Measurements from ENCODE around the gene PARS2.

Gene PARS2

DNA sequence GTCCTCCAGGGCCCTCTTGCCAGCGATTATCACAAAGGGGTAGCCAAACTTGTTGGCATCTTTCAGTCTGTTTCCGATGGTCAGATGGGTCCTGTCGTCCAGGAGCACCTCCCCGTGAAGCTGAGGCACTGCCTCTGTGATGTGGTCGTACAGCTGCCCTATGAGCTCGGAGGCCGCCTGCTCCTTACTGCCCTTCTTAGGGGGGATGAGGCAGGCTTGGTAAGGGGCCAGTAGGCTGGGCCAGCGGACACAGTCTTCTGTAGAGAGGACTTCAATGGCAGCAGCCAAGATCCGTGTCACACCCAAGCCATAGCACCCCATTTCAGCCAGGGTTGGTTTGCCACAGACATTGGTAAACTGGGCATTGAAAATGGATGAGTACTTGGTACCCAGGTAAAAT lies 6.5 kb downstream of the PARS2 start:
- Histone ChIP-seq H3K27ac (ENCODE audit: low read depth, low read length) (no peak overlapping the region), H3K4me1 (ENCODE audit: control insufficient read depth in 1 of 2, insufficient read depth in 2 of 2, low read length in 2 of 2) (peaks cover 0 to 2% of the 10 kb centered on the region in 2 donors), H3K36me3 (ENCODE audit: control insufficient read depth in 1 of 2, insufficient read depth in 2 of 2, low read length in 2 of 2) (peaks cover 11 to 18% of the 10 kb centered on the region in 2 donors), H3K9me3 (ENCODE audit: control insufficient read depth in 1 of 2, low read length in 2 of 2) (no peaks in the 10 kb centered on the region), H3K4me3 (ENCODE audit: low read depth in 1 of 2, low read length in 2 of 2) (no peak overlapping the region), H3K27me3 (ENCODE audit: control insufficient read depth in 1 of 2, insufficient read depth in 2 of 2, low read length in 2 of 2) (no peaks in the 10 kb centered on the region), H3K9ac (ENCODE audit: low read depth in 1 of 2, low read length in 2 of 2) (no peak overlapping the region)

GRCh38 chr1:54754486-54755285 lies 9.6 kb downstream of the PARS2 start:
- Histone ChIP-seq H3K9me3 (ENCODE audit: control insufficient read depth in 1 of 2, low read length in 2 of 2) (no peaks in the 10 kb centered on the region), H3K27ac (ENCODE audit: low read depth, low read length) (no peak overlapping the region), H3K4me1 (ENCODE audit: control insufficient read depth in 1 of 2, insufficient read depth in 2 of 2, low read length in 2 of 2) (no peaks in the 10 kb centered on the region), H3K27me3 (ENCODE audit: control insufficient read depth in 1 of 2, insufficient read depth in 2 of 2, low read length in 2 of 2) (no peaks in the 10 kb centered on the region), H3K36me3 (ENCODE audit: control insufficient read depth in 1 of 2, insufficient read depth in 2 of 2, low read length in 2 of 2) (peaks cover 11 to 18% of the 10 kb centered on the region in 2 donors), H3K9ac (ENCODE audit: low read depth in 1 of 2, low read length in 2 of 2) (no peak overlapping the region), H3K4me3 (ENCODE audit: low read depth in 1 of 2, low read length in 2 of 2) (no peak overlapping the region)

- no peak overlapping the region for H3K4me3 ChIP-seq (ENCODE audit: low read depth in 1 of 2, low read length in 2 of 2)
- H3K27ac ChIP-seq (ENCODE audit: low read depth, low read length): no peak overlapping the region
- H3K9ac ChIP-seq (ENCODE audit: low read depth in 1 of 2, low read length in 2 of 2): no peak overlapping the region
- H3K27me3 ChIP-seq (ENCODE audit: control insufficient read depth in 1 of 2, insufficient read depth in 2 of 2, low read length in 2 of 2): no peaks in the 10 kb centered on the region
- H3K4me1 ChIP-seq (ENCODE audit: control insufficient read depth in 1 of 2, insufficient read depth in 2 of 2, low read length in 2 of 2): no peaks in the 10 kb centered on the region
- H3K9me3 ChIP-seq (ENCODE audit: control insufficient read depth in 1 of 2, low read length in 2 of 2): no peaks in the 10 kb centered on the region
- H3K36me3 ChIP-seq (ENCODE audit: control insufficient read depth in 1 of 2, insufficient read depth in 2 of 2, low read length in 2 of 2): peaks cover 11 to 18% of the 10 kb centered on the region in 2 donors
Observed at GRCh38 chr1:54754045-54754444, 10.3 kb downstream of the PARS2 start.

DNA sequence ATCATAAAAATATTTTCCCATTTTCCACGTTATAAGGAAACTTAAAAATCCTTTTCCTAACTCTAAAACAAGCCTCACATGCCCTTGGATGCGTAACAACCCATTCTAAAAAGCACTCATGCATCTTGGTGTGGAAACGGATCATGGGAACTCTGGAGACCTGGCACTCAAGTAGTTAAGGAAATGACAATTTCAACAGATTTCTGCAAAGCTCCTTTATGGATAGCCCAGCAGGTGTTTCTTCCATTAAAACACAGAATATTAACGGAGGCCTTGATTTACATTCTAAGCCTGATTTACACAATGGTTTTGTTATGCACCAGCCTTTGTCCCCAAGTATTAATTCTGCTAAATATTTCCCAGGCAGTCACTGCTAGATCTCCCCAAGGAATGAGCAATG lies 12.9 kb downstream of the PARS2 start:
- H3K9me3 ChIP-seq (ENCODE audit: control insufficient read depth in 1 of 2, low read length in 2 of 2): no peaks in the 10 kb centered on the region
- no peak overlapping the region for H3K9ac ChIP-seq (ENCODE audit: low read depth in 1 of 2, low read length in 2 of 2)
- H3K36me3 ChIP-seq (ENCODE audit: control insufficient read depth in 1 of 2, insufficient read depth in 2 of 2, low read length in 2 of 2): no peaks in the 10 kb centered on the region
- no peaks in the 10 kb centered on the region for H3K27me3 ChIP-seq (ENCODE audit: control insufficient read depth in 1 of 2, insufficient read depth in 2 of 2, low read length in 2 of 2)
- H3K4me3 ChIP-seq (ENCODE audit: low read depth in 1 of 2, low read length in 2 of 2): no peak overlapping the region
- no peaks in the 10 kb centered on the region for H3K4me1 ChIP-seq (ENCODE audit: control insufficient read depth in 1 of 2, insufficient read depth in 2 of 2, low read length in 2 of 2)
- H3K27ac ChIP-seq (ENCODE audit: low read depth, low read length): no peak overlapping the region

- Histone ChIP-seq H3K9me3 (ENCODE audit: control insufficient read depth in 1 of 2, low read length in 2 of 2) (no peaks in the 10 kb centered on the region), H3K4me3 (ENCODE audit: low read depth in 1 of 2, low read length in 2 of 2) (no peak overlapping the region), H3K4me1 (ENCODE audit: control insufficient read depth in 1 of 2, insufficient read depth in 2 of 2, low read length in 2 of 2) (no peaks in the 10 kb centered on the region), H3K27me3 (ENCODE audit: control insufficient read depth in 1 of 2, insufficient read depth in 2 of 2, low read length in 2 of 2) (no peaks in the 10 kb centered on the region), H3K36me3 (ENCODE audit: control insufficient read depth in 1 of 2, insufficient read depth in 2 of 2, low read length in 2 of 2) (no peaks in the 10 kb centered on the region), H3K9ac (ENCODE audit: low read depth in 1 of 2, low read length in 2 of 2) (no peak overlapping the region), H3K27ac (ENCODE audit: low read depth, low read length) (no peak overlapping the region)
Observed at GRCh38 chr1:54750596-54750995, 13.7 kb downstream of the PARS2 start.

DNA sequence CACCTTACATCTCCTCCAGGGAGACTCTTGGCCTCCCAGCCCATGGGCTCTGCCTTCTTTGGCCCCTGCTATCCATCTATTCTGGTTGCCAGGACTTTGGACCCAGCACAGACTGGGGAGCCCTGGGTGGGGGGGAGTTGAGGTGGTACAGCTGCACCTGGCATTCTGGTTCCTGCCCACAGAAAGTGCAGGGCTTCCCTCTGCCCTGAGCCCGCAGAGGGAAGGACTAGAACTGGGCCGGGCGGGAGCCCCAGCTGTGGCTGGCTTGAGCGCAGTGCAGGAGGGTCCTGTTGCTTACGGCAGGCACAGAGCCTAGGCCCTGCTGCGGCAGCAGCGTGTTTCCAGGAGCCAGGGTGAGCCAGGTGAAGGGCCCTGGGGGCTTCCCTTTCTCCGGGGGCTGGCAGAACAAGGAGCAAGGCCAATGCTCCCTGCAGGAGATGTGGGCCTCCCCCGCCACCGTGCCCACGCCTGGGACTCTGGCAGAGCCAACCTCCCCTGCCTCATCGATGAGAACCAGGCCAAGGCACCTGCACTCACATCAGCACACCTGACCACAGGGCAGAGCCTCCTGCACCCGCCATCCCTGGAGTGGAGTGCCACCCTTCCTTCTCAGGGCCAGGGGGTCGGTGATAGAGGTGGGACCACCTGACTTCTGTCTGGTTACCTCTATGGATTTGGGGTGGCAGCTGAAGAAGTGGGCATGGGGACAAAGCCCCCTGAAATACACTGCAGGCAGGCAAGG lies 16.1 kb downstream of the PARS2 start:
- Histone ChIP-seq H3K36me3 (ENCODE audit: control insufficient read depth in 1 of 2, insufficient read depth in 2 of 2, low read length in 2 of 2) (peaks cover 3 to 6% of the 10 kb centered on the region in 2 donors), H3K27ac (ENCODE audit: low read depth, low read length) (no peak overlapping the region), H3K9me3 (ENCODE audit: control insufficient read depth in 1 of 2, low read length in 2 of 2) (no peaks in the 10 kb centered on the region)

GRCh38 chr1:54745864-54746263 lies 18.5 kb downstream of the PARS2 start:
- H3K4me3 ChIP-seq (ENCODE audit: low read depth in 1 of 2, low read length in 2 of 2): no peak overlapping the region
- H3K4me1 ChIP-seq (ENCODE audit: control insufficient read depth in 1 of 2, insufficient read depth in 2 of 2, low read length in 2 of 2): no peaks in the 10 kb centered on the region
- H3K27me3 ChIP-seq (ENCODE audit: control insufficient read depth in 1 of 2, insufficient read depth in 2 of 2, low read length in 2 of 2): no peaks in the 10 kb centered on the region
- no peak overlapping the region for H3K27ac ChIP-seq (ENCODE audit: low read depth, low read length)
- H3K9me3 ChIP-seq (ENCODE audit: control insufficient read depth in 1 of 2, low read length in 2 of 2): no peaks in the 10 kb centered on the region
- H3K36me3 ChIP-seq (ENCODE audit: control insufficient read depth in 1 of 2, insufficient read depth in 2 of 2, low read length in 2 of 2): peaks cover 10 to 24% of the 10 kb centered on the region in 2 donors
- no peak overlapping the region for H3K9ac ChIP-seq (ENCODE audit: low read depth in 1 of 2, low read length in 2 of 2)

More for the DNA sequence above, 16.1 kb downstream of the PARS2 start:
- Histone ChIP-seq H3K4me3 (ENCODE audit: low read depth in 1 of 2, low read length in 2 of 2) (no peak overlapping the region), H3K27me3 (ENCODE audit: control insufficient read depth in 1 of 2, insufficient read depth in 2 of 2, low read length in 2 of 2) (no peaks in the 10 kb centered on the region), H3K9ac (ENCODE audit: low read depth in 1 of 2, low read length in 2 of 2) (no peak overlapping the region), H3K4me1 (ENCODE audit: control insufficient read depth in 1 of 2, insufficient read depth in 2 of 2, low read length in 2 of 2) (no peaks in the 10 kb centered on the region)

DNA sequence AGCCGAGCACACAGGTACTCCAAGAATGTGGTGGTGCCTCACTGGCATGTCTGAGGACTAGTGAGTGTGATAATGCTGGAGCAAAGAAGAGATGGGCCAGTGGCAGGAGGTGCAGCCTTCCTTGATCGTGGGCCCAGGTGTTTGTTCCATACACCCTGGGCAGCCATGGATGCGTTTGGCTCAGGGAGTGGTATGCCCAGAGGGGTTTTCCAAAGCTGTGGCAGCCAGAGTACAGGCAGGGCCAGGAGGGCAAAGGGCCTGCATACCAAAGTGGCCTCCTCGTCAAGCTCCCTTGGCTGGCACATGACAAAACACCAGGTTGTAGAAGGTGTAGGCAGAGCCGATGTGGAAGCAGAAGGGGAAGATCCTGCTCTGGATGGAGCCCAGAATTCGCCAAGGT lies 19.0 kb downstream of the PARS2 start:
- Histone ChIP-seq H3K36me3 (ENCODE audit: control insufficient read depth in 1 of 2, insufficient read depth in 2 of 2, low read length in 2 of 2) (peaks cover 10 to 30% of the 10 kb centered on the region in 2 donors), H3K9me3 (ENCODE audit: control insufficient read depth in 1 of 2, low read length in 2 of 2) (no peaks in the 10 kb centered on the region), H3K4me1 (ENCODE audit: control insufficient read depth in 1 of 2, insufficient read depth in 2 of 2, low read length in 2 of 2) (no peaks in the 10 kb centered on the region), H3K27me3 (ENCODE audit: control insufficient read depth in 1 of 2, insufficient read depth in 2 of 2, low read length in 2 of 2) (no peaks in the 10 kb centered on the region), H3K9ac (ENCODE audit: low read depth in 1 of 2, low read length in 2 of 2) (no peak overlapping the region), H3K27ac (ENCODE audit: low read depth, low read length) (no peak overlapping the region), H3K4me3 (ENCODE audit: low read depth in 1 of 2, low read length in 2 of 2) (no peak overlapping the region)

DNA sequence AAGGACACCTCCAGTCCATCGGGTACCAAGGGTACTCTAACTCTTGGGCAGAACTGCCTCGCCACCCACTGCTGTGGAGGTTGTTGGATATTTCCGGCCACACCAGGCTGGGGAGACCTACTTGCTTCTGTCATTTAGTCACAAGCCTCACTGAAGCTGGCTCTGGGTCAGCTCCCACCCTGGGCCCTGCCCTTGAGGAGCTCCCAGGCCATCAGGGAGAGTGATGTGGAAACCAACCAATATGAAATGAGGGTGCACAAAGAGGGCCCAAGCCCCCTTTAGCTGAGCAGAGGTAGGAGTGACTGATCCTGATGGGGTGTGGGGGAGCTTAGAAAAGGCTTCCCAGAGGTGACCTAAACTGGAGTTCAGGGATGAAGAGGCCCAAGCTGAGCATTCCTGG lies 19.6 kb downstream of the PARS2 start:
- Histone ChIP-seq H3K4me1 (ENCODE audit: control insufficient read depth in 1 of 2, insufficient read depth in 2 of 2, low read length in 2 of 2) (no peaks in the 10 kb centered on the region), H3K9me3 (ENCODE audit: control insufficient read depth in 1 of 2, low read length in 2 of 2) (no peaks in the 10 kb centered on the region), H3K9ac (ENCODE audit: low read depth in 1 of 2, low read length in 2 of 2) (no peak overlapping the region), H3K27me3 (ENCODE audit: control insufficient read depth in 1 of 2, insufficient read depth in 2 of 2, low read length in 2 of 2) (no peaks in the 10 kb centered on the region), H3K4me3 (ENCODE audit: low read depth in 1 of 2, low read length in 2 of 2) (no peak overlapping the region), H3K36me3 (ENCODE audit: control insufficient read depth in 1 of 2, insufficient read depth in 2 of 2, low read length in 2 of 2) (peaks cover 10 to 36% of the 10 kb centered on the region in 2 donors), H3K27ac (ENCODE audit: low read depth, low read length) (no peak overlapping the region)

DNA sequence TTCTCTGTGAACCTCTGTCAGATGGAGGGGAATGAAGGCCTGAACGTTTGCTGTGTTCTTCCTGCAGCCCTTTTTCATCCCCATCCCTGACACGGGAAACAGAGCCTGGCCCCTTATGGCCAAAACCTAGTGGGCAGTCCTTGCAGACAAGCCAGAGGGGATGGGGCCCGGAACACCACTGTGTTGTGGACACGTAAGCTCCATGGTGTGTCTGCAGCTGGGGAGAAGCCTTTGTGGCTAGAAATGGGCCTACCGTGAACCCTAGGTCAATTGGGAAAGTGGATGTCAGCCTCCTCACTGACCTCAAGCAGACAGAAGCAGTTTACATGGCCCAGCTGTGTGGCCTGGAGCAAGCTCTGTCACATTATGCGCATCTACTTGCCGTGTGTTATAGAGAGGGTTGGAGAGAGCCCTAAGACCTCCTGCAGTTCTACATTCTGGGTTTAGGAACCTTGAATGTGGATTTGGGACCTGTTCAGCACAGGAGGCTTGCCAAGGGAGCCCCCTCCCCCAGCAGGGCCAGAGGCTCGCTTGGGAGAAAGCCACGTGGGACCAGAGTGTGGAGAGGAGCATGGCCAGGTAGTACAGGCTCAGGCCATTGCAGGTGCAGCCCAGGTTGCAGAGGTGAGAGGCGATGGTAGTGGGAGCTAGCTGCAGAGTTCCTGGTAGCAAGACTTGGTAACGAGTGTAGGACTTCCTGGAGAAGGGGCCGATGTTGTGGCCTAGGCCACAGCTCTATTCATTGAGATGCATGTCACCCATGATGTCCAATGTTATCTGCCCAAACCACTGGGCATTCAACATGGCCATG lies 20.7 kb downstream of the PARS2 start:
- H3K27me3 ChIP-seq (ENCODE audit: control insufficient read depth in 1 of 2, insufficient read depth in 2 of 2, low read length in 2 of 2): no peaks in the 10 kb centered on the region
- no peak overlapping the region for H3K9ac ChIP-seq (ENCODE audit: low read depth in 1 of 2, low read length in 2 of 2)
- H3K36me3 ChIP-seq (ENCODE audit: control insufficient read depth in 1 of 2, insufficient read depth in 2 of 2, low read length in 2 of 2): peaks cover 14 to 46% of the 10 kb centered on the region in 2 donors
- H3K4me3 ChIP-seq (ENCODE audit: low read depth in 1 of 2, low read length in 2 of 2): no peak overlapping the region
- H3K4me1 ChIP-seq (ENCODE audit: control insufficient read depth in 1 of 2, insufficient read depth in 2 of 2, low read length in 2 of 2): no peaks in the 10 kb centered on the region
- H3K9me3 ChIP-seq (ENCODE audit: control insufficient read depth in 1 of 2, low read length in 2 of 2): no peaks in the 10 kb centered on the region
- H3K27ac ChIP-seq (ENCODE audit: low read depth, low read length): no peak overlapping the region
